HG03520 (cell line): ENCODE measurements around the gene NYAP1.
"Not testable (repeated sequence)": the region's sequence is repeated elsewhere in the genome, so short reads cannot be mapped to it uniquely, and the experiment has no call there.

Experiments used
- ATAC-seq: cut with Tn5 transposase; IDR thresholded peaks from one replicate; pipeline ENCODE4 v1.9.1; 2021; ENCODE audit warnings: mild to moderate bottlenecking, moderate library complexity; ENCODE audit not compliant: unreplicated experiment

NYAP1 gene

DNA sequence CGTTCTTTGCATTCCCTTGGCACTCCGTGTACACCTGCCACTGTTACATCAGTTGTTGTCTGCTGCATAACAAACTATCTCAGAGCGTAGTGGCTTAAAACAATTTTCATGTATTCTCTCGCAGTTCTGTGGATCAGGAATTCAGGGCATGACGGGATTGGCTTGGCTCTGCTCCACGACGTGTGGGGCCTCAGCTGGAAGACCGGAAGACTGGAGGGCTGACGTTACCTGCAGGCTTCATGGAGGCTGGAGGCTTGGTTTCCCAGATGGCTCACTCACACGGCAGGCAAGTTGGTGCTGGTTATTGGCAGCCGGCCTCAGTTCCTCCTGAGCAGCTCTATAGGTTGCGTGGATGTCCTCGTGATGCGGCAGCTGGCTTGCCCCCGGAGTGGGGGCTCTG is 25.5 kb downstream of the NYAP1 start:
- no peak for ATAC-seq

DNA sequence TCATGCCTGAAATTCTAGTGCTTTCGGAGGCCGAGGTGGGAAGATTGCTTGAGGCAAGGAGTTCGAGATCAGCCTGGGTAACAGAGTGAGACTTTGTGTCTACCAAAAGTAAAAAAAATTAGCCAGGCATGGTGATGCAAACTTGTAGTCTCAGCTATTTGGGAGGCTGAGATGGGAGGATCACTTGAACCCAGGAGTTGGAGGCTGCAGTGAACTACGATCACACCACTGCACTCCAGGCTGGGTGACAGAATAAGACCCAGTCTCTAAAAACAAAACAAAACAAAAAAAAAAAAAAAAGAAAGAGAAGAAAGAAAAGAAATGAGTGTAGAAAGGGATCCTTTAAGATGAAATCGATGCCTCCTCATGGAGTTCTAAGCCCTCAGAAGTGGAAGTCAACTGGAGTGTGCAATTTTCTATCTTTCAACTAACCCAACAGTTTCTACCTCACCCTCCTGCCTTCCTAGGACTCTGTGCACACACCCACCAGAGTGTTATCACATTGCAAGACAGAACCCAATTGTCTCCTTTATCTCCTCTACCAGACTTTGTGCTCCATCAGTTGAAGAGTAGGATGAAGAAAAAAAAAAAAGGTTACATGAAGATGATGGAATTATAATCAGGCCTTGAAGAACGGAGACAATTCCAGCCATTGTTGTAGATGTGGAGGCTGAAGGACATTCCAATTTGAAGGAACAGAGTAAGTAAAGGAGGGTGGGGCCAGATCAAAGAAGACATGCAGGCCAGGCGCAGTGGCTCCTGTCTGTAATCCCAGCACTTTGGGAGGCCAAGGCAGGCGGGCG is 26.9 kb downstream of the NYAP1 start:
- no peak for ATAC-seq

DNA sequence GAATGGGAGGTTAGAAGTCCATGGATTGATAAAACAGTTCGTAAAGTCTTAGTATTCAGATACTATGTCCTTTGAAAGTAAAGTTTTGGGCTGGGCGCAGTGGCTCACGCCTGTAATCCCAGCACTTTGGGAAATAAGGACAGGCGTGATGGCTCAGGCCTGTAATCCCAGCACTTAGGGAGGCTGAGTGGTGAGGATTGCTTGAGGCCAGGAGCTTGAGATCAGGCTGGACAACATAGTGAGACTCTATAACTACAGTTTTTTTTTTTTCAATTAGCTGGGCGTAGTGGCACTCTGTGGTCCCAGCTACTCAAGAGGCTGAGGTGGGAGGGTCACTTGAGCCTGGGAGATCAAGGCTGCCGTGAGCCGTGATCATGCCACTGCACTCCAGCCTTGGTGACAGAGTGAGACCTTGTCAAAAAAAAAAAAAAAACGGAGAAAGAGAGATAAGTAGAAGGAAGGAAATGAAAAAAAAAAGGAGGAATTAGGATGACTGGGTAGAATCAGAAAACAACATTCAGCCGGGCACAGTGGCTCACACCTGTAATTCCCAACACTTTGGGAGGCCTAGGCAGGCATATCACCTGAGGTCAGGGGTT is 29.6 kb downstream of the NYAP1 start:
- ATAC-seq, result no peak

GRCh38 chr7:100515072-100515532 is 31.4 kb downstream of the NYAP1 start:
- no peak for ATAC-seq

GRCh38 chr7:100516135-100516812 is 32.5 kb downstream of the NYAP1 start:
- no peak for ATAC-seq

DNA sequence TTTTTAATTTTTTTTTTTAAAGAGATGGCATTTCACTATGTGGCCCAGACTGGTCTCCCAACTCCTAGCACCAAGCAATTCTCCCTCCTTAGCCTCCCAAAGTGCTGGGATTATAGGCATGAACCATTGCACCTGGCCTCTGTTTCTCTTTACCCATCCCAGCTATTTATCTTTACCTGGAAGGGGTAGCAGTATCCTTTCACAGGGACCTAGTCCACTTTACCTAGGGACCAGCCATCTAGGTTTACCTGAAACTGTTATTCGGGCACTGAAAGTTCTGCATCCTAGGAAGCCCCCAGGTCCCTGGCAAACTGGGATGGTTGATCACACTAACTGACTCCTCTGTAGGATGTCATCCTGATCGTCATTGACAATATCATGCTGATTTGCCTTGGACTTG is 33.6 kb downstream of the NYAP1 start:
- ATAC-seq, result no peak

DNA sequence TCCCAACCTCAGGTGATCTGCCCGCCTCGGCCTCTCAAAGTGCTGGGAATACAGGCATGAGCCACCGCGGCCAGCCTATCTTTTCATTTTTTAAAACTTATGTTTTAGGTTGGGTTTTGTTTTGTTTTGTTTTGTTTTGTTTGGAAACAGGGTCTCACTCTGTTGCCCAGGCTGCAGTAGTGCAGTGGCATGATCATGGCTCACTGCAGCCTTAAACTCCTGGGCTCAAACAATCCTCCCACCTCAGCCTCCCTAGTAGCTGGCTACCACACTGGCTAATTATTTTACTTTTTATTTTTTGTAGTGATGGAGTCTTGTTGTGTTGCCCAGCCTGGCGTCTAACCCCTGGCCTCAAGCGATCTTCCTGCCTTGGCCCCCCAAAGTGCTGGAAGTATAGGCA is 35.9 kb downstream of the NYAP1 start:
- ATAC-seq, result no peak

DNA sequence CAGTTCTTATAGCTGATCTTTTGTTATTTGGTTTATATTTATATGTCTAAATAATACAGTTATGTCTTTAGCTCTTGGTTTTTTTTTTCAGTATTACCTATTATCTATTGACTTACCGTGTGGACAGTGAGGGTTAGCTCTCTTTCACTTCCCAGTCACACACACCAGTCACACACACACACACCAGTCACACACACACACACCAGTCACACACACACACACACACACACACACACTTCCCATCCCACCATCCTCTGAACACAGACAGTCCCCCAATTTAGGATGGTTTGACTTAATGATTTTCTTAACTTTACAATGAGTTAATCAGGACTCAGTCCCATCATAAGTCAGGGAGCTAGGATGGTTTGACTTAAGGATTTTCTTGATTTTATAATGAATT is 36.4 kb downstream of the NYAP1 start:
- ATAC-seq, result no peak

DNA sequence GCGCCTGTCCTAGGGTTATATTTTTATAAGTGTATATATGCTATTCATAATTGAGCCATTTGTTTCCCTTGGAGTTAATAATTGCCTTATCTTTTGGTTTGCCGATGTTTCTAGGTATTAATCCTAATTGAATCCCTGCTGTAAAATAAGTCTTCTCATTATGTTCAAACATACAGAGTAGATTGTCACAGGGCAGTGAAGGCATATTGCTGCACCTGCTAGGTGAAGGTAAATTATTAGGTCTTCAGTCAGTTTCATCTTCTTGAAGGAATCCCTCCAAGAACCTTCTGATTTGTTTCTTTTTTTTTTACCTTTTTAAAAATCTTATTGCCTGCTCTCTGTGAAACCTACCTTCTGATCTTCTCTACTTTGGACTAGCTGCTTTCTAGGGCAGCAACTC is 37.3 kb downstream of the NYAP1 start:
- ATAC-seq, result no peak

DNA sequence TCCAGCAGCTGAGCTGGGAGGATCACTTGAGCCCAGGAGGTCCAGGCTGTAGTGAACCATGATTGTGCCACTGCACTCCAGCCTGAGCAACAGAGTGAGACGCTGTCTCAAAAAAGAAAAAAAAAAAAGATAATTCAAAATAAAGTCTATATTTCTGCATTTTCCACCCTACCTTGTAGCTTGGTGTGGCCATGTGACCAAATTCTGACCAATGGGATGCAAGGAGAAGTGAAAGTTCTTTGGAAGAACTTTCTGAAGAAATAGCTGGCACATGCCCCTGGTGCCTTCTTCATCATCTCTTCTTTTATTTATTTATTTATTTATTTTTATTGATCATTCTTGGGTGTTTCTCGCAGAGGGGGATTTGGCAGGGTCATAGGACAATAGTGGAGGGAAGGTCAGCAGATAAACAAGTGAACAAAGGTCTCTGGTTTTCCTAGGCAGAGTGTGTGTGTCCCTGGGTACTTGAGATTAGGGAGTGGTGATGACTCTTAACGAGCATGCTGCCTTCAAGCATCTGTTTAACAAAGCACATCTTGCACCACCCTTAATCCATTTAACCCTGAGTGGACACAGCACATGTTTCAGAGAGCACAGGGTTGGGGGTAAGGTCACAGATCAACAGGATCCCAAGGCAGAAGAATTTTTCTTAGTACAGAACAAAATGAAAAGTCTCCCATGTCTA is 38.3 kb downstream of the NYAP1 start:
- ATAC-seq, result not testable (repeated sequence)

DNA sequence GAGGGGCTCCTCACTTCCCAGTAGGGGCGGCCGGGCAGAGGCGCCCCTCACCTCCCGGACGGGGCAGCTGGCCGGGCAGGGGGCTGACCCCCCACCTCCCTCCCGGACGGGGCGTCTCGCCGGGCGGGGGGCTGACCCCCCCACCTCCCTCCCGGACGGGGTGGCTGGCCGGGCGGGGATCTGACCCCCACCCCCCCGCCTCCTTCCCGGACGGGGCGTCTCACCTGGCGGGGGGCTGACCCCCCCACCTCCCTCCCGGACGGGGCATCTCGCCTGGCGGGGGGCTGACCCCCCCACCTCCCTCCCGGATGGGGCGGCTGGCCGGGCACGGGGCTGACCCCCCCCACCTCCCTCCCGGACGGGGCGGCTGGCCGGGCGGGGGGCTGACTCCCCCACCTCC is 39.5 kb downstream of the NYAP1 start:
- not testable (repeated sequence) for ATAC-seq

GRCh38 chr7:100528108-100528866 is 44.6 kb downstream of the NYAP1 start:
- ATAC-seq, result not testable (repeated sequence)

GRCh38 chr7:100532165-100533022 is 48.7 kb downstream of the NYAP1 start:
- ATAC-seq, result no peak

DNA sequence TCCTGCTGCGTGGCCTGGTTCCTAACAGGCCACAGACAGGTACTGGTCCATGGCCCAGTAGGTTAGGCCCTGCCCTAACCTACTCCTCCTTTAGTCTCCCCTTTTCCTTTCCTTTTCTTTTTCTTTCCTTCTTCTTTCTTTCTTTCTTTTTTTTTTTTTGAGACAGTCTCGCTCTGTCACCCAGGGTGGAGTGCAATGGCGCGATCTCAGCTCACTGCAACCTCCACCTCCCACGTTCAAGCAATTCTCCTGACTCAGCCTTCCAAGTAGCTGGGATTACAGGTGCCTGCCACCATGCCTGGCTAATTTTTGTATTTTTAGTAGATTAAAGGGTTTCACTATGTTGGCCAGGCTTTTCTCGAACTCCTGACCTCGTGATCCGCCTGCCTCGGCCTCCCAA is 52.3 kb downstream of the NYAP1 start:
- ATAC-seq, result not testable (repeated sequence)

DNA sequence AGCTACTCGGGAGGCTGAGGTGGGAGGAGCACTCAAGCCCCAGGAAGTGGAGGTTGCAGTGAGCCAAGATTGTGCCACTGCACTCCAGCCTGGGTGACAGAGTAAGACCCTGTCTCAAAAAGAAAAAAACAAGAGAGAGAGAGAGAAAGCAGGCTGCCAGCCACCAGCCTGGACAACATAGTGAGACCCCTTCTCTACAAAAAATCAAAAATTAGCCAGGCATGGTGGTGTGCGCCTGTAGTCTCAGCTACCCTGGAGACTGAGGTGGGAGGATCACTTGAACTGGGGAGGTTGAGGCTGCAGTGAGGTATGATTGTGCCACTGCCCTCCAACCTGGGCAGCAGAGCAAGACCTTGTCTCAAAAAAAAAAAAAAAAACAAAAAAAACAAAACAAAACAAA is 53.0 kb downstream of the NYAP1 start:
- not testable (repeated sequence) for ATAC-seq

DNA sequence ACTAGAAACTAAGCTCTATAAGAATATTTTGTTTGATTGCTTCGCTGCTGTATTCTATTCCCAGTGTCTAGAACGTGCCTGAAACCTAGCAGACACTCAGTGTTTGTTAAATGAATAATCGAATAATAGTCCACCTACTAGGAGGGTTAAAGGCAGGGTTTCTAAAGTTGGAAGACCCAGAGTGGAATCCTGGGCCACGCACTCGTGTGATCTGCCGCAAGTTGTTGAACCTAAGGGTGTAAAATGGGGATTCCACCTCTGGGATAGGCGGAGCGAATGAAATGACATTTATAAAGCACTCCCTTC is 54.6 kb downstream of the NYAP1 start:
- ATAC-seq, result no peak

- ATAC-seq, result peak; percentile 92
Measured at GRCh38 chr7:100538654-100539435, 55.1 kb downstream of the NYAP1 start, which contains the start of gene AGFG2. TSS of gene AGFG2 (plus strand) at chr7:100539203. CDS start at chr7:100539347, 144 bp downstream.

DNA sequence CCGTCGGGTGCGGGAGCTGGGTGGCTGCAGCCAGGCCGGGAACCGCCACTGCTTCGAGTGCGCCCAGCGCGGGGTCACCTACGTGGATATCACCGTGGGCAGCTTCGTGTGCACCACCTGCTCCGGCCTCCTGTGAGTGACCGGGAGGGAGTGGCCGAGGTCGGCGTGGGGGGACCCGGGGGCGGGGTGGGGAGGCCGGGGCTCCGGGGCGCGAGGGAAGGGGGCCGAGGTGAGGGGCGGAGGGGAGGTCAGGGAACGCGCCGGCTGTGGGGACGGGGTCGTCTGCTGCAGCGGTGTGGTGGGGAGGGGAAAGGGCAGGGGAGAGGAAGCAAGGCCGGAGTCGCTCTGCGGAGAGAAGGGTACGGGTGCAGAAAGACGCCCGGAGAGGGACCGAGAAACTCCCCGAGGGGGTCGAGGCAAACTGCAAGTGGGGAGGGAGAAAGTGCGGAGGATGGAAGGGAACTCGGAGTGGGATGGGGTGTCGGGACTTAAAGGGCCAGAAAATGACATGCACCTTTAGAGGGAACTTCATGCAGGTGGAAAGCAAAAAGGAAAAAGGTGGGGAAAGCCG is 55.8 kb downstream of the NYAP1 start:
- ATAC-seq, result no peak
